Right atrium auricular region (tissue), 2 donors: ENCODE measurements around the gene ATP13A5. TPM values are rescaled to one million over a fixed set of nuclear protein-coding genes. Genes with fewer than 3 reads are reported as not detected.

ENCODE experiments used
- DNase-seq: peaks from one replicate; pipeline ENCODE4 v3.0.0-alpha.2; 2019; ENCODE audit warnings: low spot score
- H3K27ac ChIP-seq, 2 donors: fragments of 200-600 bp; sonication (generic); 1 replicate in 1 of 2; 2 replicates in 1 of 2; pipeline ENCODE4 v1.5.1; 2016 to 2019
- H3K27me3 ChIP-seq, 2 donors: fragments of 200-600 bp; sonication (generic); one replicate each; pipeline versions ENCODE4 v1.5.1 to v1.6.0; 2017 to 2019
- H3K36me3 ChIP-seq: fragments of 200-600 bp; sonication (generic); one replicate; pipeline ENCODE4 v1.5.1; 2016
- H3K4me1 ChIP-seq, 2 donors: fragments of 200-600 bp; sonication (generic); one replicate each; pipeline versions ENCODE4 v1.5.1 to v1.6.0; 2017 to 2019
- H3K4me3 ChIP-seq, 2 donors: fragments of 200-600 bp; sonication (generic); 1 replicate in 1 of 2; 2 replicates in 1 of 2; pipeline ENCODE4 v1.5.1; 2017 to 2019; ENCODE audit warnings: mild to moderate bottlenecking in 1 of 2, moderate library complexity in 1 of 2
- H3K9me3 ChIP-seq, 2 donors: fragments of 200-600 bp; sonication (generic); one replicate each; pipeline ENCODE4 v1.5.1; 2019
- total RNA-seq, 2 donors: library from RNA; depleted of rRNA; stranded (reverse); fragments of >200 nt; gene quantifications; one replicate each; pipeline ENCODE4 v1.1.0, GENCODE V29; 2016
- TF ChIP-seq, protein P1 (sequence below), 2 donors: fragments of 200-600 bp; sonication (generic); IDR thresholded peaks; one replicate each; pipeline ENCODE4 v1.5.1; 2019; ENCODE audit warnings: antibody characterized with exemption in 2 of 2

Gene ATP13A5
- total RNA-seq, 2 donors from 2014 or later: not detected

DNA sequence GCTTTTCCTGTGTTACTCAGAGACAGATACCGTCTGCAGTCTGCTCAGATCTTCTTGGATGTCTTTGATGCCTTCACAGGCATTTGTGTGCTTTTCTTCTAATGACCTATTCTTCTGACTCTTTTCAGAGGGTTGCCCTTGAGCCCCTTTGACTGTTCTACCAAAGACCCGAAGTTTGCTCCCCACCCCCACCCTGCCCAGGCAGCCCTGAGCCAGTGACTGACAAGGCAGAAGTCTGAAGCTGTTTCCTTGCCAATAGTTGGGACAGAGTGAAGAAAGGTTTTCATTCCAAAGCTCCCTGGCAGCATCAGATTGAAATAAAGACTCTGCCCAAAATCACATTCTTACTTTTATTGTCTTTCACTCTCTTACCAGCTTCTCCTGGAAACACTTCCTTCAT lies 9.0 kb upstream of the ATP13A5 start:
- TF ChIP-seq, protein P1, sequence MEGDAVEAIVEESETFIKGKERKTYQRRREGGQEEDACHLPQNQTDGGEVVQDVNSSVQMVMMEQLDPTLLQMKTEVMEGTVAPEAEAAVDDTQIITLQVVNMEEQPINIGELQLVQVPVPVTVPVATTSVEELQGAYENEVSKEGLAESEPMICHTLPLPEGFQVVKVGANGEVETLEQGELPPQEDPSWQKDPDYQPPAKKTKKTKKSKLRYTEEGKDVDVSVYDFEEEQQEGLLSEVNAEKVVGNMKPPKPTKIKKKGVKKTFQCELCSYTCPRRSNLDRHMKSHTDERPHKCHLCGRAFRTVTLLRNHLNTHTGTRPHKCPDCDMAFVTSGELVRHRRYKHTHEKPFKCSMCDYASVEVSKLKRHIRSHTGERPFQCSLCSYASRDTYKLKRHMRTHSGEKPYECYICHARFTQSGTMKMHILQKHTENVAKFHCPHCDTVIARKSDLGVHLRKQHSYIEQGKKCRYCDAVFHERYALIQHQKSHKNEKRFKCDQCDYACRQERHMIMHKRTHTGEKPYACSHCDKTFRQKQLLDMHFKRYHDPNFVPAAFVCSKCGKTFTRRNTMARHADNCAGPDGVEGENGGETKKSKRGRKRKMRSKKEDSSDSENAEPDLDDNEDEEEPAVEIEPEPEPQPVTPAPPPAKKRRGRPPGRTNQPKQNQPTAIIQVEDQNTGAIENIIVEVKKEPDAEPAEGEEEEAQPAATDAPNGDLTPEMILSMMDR (IDR thresholded peaks at IDR 0.05): no peak
- H3K27ac ChIP-seq: no peak overlapping the region
- H3K9me3 ChIP-seq: no peaks in the 10 kb centered on the region
- no peak for DNase-seq
- no peaks in the 10 kb centered on the region for H3K36me3 ChIP-seq
- H3K4me3 ChIP-seq: no peak overlapping the region
- H3K4me1 ChIP-seq: no peaks in the 10 kb centered on the region
- no peaks in the 10 kb centered on the region for H3K27me3 ChIP-seq

DNA sequence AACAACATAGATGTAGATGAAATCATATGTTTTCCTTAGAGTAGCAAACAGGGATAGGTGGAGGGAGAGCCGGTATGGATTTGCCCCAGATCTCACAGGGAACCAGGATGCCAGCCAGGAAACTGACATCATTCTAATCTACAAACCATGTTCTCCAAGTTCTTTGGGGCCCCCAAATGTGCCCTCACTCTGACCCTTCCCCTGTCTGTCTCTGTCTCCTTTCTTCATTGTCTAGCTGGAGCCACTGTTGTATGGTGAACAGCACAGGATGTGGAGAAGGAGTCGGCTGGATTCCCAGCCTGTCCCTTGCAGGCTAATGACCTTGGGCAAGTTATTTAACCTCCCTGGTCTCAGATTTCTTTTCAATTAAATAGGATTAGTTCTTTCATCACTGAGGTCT lies 962 bp downstream of the ATP13A5 start:
- no peak for DNase-seq

DNA sequence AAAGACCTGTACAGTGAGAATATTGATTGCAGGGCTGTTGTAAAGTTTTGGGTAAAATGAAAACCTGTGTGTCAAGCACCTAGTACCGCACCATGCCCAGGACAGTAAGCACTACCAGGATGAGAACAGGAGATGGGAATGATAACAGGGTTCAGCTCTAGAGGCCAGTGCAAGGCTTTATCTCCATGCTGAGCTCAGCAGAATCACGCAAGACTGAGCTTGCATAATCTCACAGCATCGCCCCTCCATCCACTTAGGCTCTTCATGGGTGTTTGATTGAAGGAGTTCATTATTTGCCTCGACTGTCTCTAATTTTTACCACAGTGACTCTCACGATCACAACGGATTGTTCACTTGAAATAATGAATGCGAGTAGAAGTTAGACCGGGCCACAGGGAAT lies 2.9 kb downstream of the ATP13A5 start:
- no peak overlapping the region for H3K4me3 ChIP-seq
- no peaks in the 10 kb centered on the region for H3K36me3 ChIP-seq
- DNase-seq: no peak
- no peaks in the 10 kb centered on the region for H3K9me3 ChIP-seq
- H3K4me1 ChIP-seq: no peaks in the 10 kb centered on the region
- H3K27me3 ChIP-seq: no peaks in the 10 kb centered on the region
- TF ChIP-seq, protein P1 (IDR thresholded peaks at IDR 0.05): no peak
- H3K27ac ChIP-seq: no peak overlapping the region

More for the DNA sequence above, 962 bp downstream of the ATP13A5 start:
- Histone ChIP-seq H3K36me3 (no peaks in the 10 kb centered on the region), H3K9me3 (no peaks in the 10 kb centered on the region), H3K4me3 (no peak overlapping the region), H3K27ac (no peak overlapping the region), H3K27me3 (no peaks in the 10 kb centered on the region), H3K4me1 (no peaks in the 10 kb centered on the region)
- TF ChIP-seq, protein P1 (IDR thresholded peaks at IDR 0.05): no peak

DNA sequence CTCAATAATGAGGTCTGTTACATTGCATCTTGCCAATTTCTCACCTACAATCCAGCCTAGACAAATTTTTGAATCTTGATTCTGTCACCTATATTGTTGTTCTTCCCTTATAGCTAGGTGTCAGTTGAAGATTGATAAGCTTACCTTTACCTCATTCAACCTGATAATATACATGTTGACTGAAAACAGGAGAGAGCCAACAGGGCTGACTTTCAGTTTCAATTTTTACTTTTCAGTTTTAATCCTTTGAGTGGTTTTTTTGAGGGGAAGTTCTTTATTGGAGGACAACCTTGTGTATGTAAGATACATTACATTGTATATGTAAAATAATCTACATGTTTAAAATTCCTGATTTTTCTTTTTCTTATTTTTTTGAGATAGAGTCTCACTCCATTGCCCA lies 5.8 kb downstream of the ATP13A5 start:
- Histone ChIP-seq H3K4me1 (no peaks in the 10 kb centered on the region), H3K27ac (no peak overlapping the region), H3K4me3 (no peak overlapping the region), H3K27me3 (no peaks in the 10 kb centered on the region), H3K9me3 (no peaks in the 10 kb centered on the region), H3K36me3 (no peaks in the 10 kb centered on the region)
- TF ChIP-seq, protein P1 (IDR thresholded peaks at IDR 0.05): no peak
- DNase-seq: no peak

DNA sequence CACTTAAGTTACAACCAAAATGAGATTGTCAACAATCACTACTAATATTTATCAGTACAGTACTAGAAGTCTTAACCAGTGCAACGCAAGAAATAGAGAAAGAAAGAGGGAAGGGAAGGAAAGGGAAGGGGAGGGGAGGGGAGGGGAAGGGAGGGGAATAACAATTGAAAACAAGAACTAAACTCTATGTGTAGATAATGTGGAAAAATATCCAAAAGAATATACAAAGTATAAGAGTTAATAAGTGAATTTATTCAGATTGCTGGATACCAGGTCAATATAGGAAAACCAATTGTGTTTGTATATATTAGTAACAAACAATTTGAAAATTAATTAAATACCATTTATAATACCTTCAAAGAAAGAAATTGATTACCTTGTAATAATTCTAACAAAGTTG lies 10.7 kb downstream of the ATP13A5 start:
- Histone ChIP-seq H3K36me3 (no peaks in the 10 kb centered on the region), H3K4me3 (no peak overlapping the region), H3K4me1 (no peaks in the 10 kb centered on the region), H3K27ac (no peak overlapping the region), H3K27me3 (no peaks in the 10 kb centered on the region), H3K9me3 (no peaks in the 10 kb centered on the region)
- DNase-seq: no peak
- TF ChIP-seq, protein P1 (IDR thresholded peaks at IDR 0.05): no peak

DNA sequence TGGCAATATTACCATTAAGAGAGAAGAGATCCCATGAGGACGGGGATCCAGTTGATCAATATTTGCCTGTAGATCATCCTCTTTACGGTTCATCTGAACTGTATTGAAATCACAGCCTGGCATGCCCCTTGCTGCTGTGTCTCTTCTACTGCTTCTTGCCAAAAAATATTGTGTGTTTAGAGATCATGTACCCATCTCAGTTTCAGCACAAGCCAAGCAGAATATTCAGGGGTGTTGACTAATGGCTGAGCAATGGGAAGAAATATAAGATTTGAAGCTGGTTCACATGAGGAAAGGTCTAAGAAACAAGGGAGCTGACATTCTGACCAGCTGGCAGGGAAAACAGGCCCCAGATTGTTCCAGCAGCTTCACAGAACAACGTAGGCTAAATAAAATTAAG lies 21.3 kb downstream of the ATP13A5 start:
- Histone ChIP-seq H3K4me1 (no peaks in the 10 kb centered on the region), H3K27me3 (no peaks in the 10 kb centered on the region), H3K4me3 (no peak overlapping the region), H3K9me3 (no peaks in the 10 kb centered on the region), H3K36me3 (no peaks in the 10 kb centered on the region), H3K27ac (no peak overlapping the region)
- no peak for DNase-seq
- TF ChIP-seq, protein P1 (IDR thresholded peaks at IDR 0.05): no peak
